OCI-LY7 (cell line): ENCODE data around the gene RAET1E. TPM values are rescaled to one million over a fixed set of nuclear protein-coding genes. Genes with fewer than 3 reads are reported as not detected.

Experiments
- BruUV-seq: library from RNA; stranded (reverse); fragments of 400-500 nt; replicated peaks from 2 replicates; lab custom pipeline; 2021; lab: Mats Ljungman, UMichigan
- CTCF ChIA-PET: fragments of 300-600 bp; sonication (Branson Sonifier 250); formaldehyde crosslinking; loops from one replicate; lab custom pipeline; 2022; ENCODE audit warnings: antibody characterized with exemption; ENCODE audit not compliant: unreplicated experiment; lab: Charles Lee
- POLR2A ChIA-PET: fragments of 300-600 bp; sonication (Branson Sonifier 250); formaldehyde crosslinking; loops from one replicate; lab custom pipeline; 2022; ENCODE audit warnings: antibody characterized with exemption; lab: Charles Lee
- DNase-seq: peaks from one replicate; pipeline ENCODE4 v3.0.0-alpha.2; 2015; ENCODE audit warnings: low spot score
- H2AFZ ChIP-seq: fragments of 200-600 bp; sonication (generic), shearing (Covaris generic); 2 replicates; pipeline ENCODE4 v1.6.1; 2014; ENCODE audit warnings: mild to moderate bottlenecking, antibody characterized with exemption, low read length, moderate library complexity
- H3K27ac ChIP-seq: fragments of 200-600 bp; sonication (generic); 2 replicates; pipeline ENCODE4 v1.5.1; 2014; ENCODE audit warnings: mixed run types, low read depth, mild to moderate bottlenecking, moderate library complexity, low read length, inconsistent platforms; ENCODE audit not compliant: poor library complexity, severe bottlenecking
- H3K36me3 ChIP-seq: fragments of 200-600 bp; sonication (generic); 2 replicates; pipeline ENCODE4 v1.6.1; 2014; ENCODE audit warnings: mild to moderate bottlenecking, antibody characterized with exemption, low read length, moderate library complexity, mixed read lengths; ENCODE audit not compliant: insufficient read depth
- H3K4me1 ChIP-seq: fragments of 200-600 bp; sonication (generic); 2 replicates; pipeline ENCODE4 v1.5.1; 2014; ENCODE audit warnings: mild to moderate bottlenecking, low read length; ENCODE audit not compliant: insufficient read depth, poor library complexity, severe bottlenecking
- H3K4me2 ChIP-seq: fragments of 200-600 bp; sonication (generic); 2 replicates; pipeline ENCODE4 v1.6.1; 2014; ENCODE audit warnings: mild to moderate bottlenecking, low read length
- H3K4me3 ChIP-seq: fragments of 200-600 bp; sonication (generic); 2 replicates; pipeline ENCODE4 v1.5.1; 2014; ENCODE audit warnings: mild to moderate bottlenecking, low read depth, low read length; ENCODE audit not compliant: poor library complexity, severe bottlenecking
- H3K79me2 ChIP-seq: fragments of 200-600 bp; sonication (generic); 2 replicates; pipeline ENCODE4 v1.6.1; 2016; ENCODE audit warnings: low read depth, mild to moderate bottlenecking, low read length, moderate library complexity, mixed read lengths; ENCODE audit not compliant: insufficient read depth
- H3K9me2 ChIP-seq: fragments of 200-600 bp; sonication (generic); 2 replicates; pipeline ENCODE4 v1.6.1; 2016; ENCODE audit warnings: mild to moderate bottlenecking, low read length, mixed read lengths; ENCODE audit not compliant: insufficient read depth
- H3K9me3 ChIP-seq: fragments of 200-600 bp; sonication (generic); 2 replicates; pipeline ENCODE4 v1.6.1; 2014; ENCODE audit warnings: mild to moderate bottlenecking, mixed run types, low read length, mixed read lengths
- H4K20me1 ChIP-seq: fragments of 200-600 bp; sonication (generic); 2 replicates; pipeline ENCODE4 v1.6.1; 2014; ENCODE audit warnings: mild to moderate bottlenecking, antibody characterized with exemption, low read length, moderate library complexity, mixed read lengths; ENCODE audit not compliant: insufficient read depth
- CTCF ChIP-seq: fragments of 200-600 bp; sonication (generic); conservative IDR thresholded peaks from 2 replicates; pipeline ENCODE4 v1.5.1; 2014; ENCODE audit warnings: mild to moderate bottlenecking, antibody characterized with exemption, low read length, moderate library complexity, mixed read lengths
- EZH2phosphoT487 ChIP-seq: fragments of 200-600 bp; sonication (generic); IDR thresholded peaks from 2 replicates; pipeline ENCODE4 v1.6.1; 2018; ENCODE audit warnings: low read depth, borderline replicate concordance, mild to moderate bottlenecking, mixed run types, antibody characterized with exemption, low read length, moderate library complexity, mixed read lengths
- intact Hi-C: fragments of 100-400 bp; cut with micrococcal nuclease; formaldehyde crosslinking; loops from one replicate; pipeline ENCODE4 v1.10.0; 2022; ENCODE audit not compliant: unreplicated experiment
- total RNA-seq, 2 experiments: library from RNA; depleted of rRNA in 1 of 2; stranded (reverse); fragments of >200 nt in 1 of 2; shearing (Covaris generic) in 1 of 2; gene quantifications; 2 replicates each; pipeline ENCODE4 v1.2.3, GENCODE V29; 2014 to 2022

The RAET1E gene
- total RNA-seq, 2 experiments from 2014 or later = not detected

DNA sequence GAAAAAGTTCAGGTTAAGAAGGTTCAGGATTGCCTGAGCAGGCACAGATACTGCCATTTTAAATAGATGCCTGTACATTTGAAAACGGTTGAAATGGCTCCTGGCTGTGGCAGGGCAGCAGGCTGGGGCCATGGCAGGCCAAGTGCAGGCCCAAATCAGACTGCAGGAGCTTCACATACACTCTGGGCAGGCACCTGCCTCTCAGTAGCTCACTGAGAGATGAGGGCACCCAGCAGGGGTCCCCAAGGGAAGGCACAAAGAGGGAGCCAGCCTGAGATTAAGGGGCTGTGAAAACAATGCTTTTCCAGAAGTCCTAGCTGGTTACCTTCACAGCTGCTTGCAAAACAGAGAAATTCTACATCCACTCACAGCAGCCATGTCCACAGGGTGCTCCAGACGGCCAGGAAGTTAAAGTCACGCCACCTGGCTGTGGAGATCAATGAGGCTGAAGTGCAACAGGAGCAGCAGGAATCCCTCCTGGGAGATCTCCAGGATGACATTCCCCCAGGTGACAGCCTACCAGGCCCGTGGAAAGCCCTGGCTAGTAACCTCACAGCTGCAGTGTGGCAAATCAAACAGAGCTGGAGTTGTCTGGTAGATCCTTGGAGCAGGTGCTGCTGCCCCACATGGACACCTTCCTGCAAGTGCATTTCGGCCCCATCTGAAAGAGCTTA, 6.2 kb upstream of the RAET1E start:
- no peaks in the 10 kb centered on the region for H4K20me1 ChIP-seq
- H3K9me3 ChIP-seq = 0 out of 2 replicates have a peak, but pooled peaks cover 10% of the 10 kb centered on the region
- no TSS peak for BruUV-seq
- no peak overlapping the region for H3K4me3 ChIP-seq
- no peak overlapping the region for H3K4me2 ChIP-seq
- intact Hi-C loops = no loop called here
- no peaks in the 10 kb centered on the region for H3K79me2 ChIP-seq
- H3K27ac ChIP-seq = no peak overlapping the region
- H3K4me1 ChIP-seq = no peaks in the 10 kb centered on the region
- no peaks in the 10 kb centered on the region for H3K9me2 ChIP-seq
- H2AFZ ChIP-seq = no peak overlapping the region
- ChIA-PET CTCF (no interaction called here), POLR2A (interaction anchor here (0.6 kb wide), 1 partner anchor 88 kb away, joined by 5 read pairs; no protein-coding TSS in a partner anchor)
- TF ChIP-seq CTCF (peak; percentile 29; the same call in 1 of the 2 replicates), EZH2phosphoT487 (no peak)
- H3K36me3 ChIP-seq = no peaks in the 10 kb centered on the region
- no peak for DNase-seq

DNA sequence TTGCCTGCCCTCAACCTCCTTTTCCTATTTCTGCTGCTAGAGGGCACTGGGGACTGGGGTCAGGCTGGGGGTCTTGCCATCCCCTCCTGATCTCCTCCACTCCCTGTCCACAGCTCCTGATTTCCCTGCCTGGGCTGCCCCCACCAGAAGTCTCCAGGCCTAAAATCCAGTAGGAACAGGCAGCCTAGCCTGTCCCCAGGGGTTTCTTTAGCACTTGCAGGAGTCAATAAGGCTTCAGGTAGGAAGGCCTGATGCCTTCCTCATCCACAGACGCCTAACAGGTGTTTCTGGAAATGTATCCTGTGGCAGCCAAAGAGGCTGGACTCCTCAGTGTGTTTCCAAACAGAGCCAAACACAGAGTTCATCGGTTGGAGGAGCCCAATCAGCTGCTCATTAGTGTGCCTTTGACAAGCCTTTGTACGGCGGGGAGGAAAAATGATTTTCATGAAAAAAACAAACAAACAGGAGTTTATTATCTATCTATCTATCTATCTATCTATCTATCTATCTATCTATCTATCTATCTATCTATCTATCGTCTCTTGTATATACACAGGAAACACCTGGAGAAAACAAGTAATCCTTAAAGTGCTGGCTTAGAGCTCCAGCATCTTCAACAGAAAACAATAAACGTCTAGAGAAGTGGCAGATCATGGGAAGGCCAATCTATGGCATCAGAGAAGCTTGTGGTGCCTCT, 3.7 kb upstream of the RAET1E start:
- ChIA-PET POLR2A (no interaction called here), CTCF (no interaction called here)
- Histone ChIP-seq H3K4me1 (no peaks in the 10 kb centered on the region), H2AFZ (no peak overlapping the region), H3K9me3 (no peaks in the 10 kb centered on the region), H4K20me1 (no peaks in the 10 kb centered on the region), H3K79me2 (no peaks in the 10 kb centered on the region), H3K4me3 (no peak overlapping the region), H3K36me3 (no peaks in the 10 kb centered on the region), H3K4me2 (no peak overlapping the region), H3K27ac (no peak overlapping the region), H3K9me2 (no peaks in the 10 kb centered on the region)
- BruUV-seq = no TSS peak
- DNase-seq = no peak
- TF ChIP-seq CTCF (no peak), EZH2phosphoT487 (no peak)
- intact Hi-C loops = no loop called here
